Measurements from ENCODE around the gene VSIR.

VSIR gene

DNA sequence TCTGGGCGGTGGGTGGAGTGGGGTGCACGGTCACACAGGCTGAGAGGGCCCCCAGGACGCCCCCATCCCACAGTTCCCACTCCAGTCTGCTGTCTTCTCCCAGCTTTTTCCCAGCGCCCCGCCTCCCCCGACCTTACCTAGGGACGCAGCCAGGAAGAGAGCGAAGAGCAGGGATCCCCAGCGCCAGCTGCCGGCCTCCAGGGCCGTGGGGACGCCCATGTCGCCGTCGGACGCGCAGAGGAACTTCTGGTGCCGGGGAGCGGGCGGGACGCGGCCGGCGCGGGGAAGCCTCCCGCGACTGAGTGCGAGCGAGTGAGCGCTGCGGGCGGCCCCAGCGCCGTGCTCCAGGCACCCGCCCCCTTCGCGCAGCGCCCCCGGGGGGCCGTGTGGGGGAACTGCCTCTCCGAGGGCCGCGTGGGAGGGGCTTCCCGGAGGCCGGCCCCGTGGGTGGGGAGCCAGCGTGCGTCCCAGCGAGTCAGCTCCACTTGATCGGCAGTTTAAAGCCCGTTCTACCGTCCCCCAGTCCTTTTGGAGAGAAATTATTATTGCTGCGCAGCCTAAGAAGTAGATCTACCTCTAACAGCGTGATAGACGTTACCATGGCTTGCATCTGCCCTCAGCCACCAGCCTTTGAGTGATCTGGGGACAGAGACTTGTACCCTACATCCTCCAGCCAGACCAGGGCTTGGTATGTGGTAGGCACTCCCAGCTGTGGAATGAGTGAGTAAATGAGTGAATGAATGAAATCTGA lies at the start of gene VSIR:
TSS of gene VSIR (minus strand) at position 300 of the 751 bp plus-strand sequence. CDS start at position 219, 81 bp downstream.
- peak; percentile 19 for DNase-seq

DNA sequence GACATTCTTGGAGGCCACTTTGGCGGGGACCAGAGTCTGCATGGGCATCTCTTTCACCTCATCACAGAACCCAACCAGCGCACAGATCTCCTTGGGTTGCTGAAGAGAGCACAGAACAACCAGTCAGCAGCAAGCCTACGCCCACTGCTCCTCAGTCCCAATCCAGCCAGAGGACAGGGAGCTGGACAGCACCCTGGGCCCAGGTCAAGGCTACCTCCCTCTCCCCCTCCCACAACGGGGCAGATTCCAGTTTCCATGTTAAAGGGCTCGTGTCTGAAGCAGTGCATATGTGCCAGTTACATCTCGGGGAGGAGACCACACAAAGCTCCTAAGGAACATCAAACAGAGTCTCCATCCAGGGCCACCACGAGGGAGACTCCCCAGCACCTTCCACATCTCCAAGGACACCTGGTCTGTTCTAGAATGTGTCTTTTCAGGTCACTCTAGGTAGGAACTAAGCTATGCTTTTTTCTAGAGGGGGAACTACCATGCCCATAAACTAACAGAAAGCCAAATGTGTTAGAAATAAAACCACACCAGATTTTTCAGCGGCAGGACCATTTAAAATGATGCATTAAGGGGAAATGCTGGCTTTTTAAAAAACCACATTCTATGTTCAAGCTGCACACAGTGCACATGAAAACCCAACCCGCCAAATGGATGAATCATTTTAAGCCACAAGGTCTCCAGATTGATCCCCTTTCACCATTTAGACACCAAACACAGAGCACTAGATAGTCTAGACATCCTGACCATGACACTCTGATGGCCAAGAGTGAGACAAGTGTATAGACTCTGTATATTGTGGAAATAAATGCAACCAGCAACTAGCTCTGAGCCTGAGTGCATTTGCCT lies 48.8 kb upstream of the VSIR start:
- DNase-seq: no peak

DNA sequence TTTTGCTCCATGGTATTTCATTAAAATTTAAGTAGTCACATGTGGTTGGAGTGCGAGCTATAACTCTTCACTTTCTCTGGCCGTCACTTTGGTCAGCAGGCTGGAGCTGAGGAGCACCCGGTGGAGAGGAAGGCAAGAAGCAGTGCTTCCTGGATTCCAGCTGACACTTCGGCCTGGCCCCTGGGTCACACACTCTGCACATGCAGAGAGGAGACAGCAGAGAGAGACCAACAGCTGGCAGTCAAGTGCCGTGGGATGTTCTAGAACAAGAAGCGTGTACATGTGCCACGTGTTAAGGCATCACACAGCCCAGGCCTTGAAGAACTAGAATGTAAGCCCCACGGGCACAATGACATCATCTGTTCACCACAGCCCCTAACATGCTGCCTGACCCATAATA lies 47.6 kb upstream of the VSIR start:
- no peak for DNase-seq

DNA sequence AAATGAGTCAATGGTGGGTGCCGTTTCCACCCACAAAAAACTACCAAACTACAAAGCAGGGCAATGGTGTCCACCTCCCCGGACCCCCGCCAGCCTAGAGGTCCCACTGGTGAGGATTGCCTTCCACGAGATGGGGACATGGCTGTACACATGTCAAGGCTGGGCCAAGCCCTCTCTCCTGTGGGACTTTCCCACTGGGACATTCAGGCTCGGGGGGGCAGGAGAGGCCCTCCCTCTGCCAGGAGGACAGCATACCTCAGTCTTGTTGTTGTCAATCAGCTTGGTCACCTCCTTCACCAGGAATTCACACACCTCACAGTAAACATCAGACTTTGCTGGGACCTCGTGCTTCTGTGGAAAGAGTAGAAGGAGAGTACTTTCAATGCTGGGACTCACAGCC lies 46.7 kb upstream of the VSIR start:
- DNase-seq: no peak

DNA sequence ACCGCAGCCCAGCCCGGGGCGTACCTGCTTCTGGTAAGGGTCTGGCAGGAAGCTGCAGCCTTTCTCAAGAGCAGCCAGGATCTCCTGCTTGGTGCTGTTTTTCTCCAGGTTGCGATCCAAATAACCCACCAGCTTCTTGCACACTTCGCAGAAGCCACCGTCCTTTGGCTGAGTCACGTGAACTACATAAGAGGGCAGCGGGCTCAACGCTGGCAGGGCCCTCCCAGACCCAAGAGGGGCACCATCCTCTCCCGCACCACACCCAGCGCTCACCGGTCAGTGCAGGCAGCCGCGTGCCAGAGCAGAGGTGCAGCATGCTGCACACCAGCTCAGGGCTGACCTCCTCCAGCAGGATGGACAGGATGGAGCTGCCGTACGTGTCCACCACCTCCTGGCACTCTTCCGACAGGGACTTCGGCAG lies 46.1 kb upstream of the VSIR start:
- DNase-seq: no peak

DNA sequence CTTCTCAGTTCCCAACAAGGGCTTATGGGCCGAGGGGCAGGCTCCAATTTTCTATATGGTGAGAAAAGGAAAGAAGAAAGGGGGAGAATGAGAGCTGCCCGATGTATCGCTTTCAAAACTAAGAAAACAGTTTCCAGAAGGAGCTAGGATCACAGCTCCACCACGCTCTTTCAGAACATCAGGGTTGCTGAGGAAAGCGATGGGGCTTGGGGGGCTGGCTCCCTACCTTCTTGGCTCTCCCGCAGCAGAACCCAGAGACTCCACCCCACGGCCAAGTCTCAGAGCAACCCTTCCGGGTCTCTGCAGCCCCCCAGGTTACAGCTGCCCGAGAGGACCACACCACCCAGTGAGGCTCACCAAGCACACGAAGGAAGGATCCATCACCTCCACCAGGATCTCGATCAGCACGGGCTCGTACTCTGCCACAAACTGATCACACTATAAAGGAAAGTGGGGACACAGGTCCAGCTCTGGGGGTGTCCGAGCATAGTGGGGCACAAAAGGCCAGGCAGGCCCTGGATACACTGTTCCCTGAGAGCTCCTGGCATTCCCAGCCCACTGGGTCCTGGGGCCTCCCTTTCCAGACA lies 45.4 kb upstream of the VSIR start:
- DNase-seq: no peak

DNA sequence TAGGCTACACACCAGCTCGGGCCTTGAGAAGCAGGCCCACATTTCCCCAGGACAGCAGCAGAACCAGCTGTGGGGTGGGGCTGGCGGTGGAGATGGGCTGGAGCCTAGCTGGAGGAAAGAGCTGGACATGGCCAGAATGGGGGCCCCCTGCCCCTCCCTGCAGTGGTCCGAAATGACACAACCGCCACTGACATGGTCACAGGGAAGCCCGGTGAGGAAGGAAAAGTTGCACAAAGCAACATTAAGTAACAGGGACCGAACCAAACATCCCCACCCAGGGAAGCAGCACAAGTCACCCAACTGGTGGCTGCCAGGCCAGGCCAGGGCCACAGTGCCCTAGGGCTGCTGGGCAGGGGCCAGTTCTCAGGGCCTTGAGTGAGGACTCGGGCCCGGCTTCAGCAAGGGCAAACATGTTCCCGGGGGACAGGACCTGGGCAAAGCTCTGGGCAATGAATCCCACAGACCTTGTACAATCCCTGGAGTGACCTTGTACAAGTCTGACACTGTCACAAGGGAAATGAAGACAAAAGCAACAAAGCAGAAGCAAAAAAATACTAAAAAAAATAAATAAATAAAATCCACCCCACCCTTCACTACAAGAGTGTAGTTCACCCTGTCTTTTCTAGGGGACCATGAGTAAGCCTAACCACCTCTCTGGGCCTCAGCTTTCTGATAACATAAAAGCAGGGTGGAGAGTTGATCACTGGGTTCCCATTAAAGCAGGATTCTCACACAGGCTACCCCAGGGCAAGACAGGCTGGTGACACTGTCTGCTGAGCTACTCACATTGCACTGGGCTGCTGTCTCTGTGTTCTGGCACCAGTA lies 44.7 kb upstream of the VSIR start:
- DNase-seq: no peak

DNA sequence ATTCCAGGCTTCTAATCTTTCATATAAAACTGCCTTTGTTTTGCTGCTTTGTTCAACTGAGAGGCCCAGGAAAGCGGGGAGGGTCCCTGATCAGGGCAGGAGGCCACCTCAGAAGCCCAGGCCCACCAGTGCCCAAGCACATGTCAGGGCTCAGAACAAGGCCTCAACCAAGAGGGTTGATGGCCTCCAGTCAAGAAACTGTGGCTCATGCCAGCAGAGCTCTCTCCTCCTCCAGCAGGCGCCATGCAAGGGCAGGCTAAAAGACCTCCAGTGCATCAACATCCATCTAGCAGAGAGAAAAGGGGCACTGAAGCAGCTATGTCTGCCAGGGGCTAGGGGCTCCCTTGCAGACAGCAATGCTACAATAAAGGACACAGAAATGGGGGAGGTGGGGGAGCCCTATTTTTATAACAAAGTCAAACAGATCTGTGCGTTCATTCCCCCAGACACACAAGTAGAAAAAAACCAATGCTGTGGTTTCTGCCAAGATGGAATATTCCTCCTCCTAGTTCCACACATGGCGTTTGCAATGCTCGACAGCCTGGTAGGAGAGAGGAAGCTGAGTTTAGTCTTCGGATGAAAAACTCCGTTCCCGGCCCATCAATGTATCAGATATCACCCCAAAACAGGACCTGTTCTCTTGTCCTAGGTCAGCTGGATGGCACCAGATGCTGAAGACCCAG lies 43.8 kb upstream of the VSIR start:
- no peak for DNase-seq

DNA sequence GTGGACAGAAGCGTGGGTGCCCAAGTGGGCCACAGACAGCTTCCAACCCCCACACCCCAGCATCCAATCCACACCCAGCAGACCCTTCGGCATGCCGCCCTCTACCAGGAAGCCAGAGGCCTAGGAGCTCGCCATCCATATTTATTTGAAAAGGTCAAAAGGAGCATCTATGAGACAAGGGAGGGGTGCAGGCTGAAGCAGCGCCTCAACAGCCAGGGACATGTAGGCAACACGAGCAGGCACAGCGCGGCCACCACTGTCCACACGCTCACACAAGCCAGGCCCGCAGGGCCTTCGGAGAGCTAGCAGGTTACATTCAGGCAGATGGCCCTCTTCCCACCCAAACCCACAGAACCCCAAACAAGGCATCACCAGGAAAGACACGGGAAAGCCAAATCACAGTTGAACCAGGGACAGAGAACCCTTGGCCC lies 43.1 kb upstream of the VSIR start:
- DNase-seq: no peak

DNA sequence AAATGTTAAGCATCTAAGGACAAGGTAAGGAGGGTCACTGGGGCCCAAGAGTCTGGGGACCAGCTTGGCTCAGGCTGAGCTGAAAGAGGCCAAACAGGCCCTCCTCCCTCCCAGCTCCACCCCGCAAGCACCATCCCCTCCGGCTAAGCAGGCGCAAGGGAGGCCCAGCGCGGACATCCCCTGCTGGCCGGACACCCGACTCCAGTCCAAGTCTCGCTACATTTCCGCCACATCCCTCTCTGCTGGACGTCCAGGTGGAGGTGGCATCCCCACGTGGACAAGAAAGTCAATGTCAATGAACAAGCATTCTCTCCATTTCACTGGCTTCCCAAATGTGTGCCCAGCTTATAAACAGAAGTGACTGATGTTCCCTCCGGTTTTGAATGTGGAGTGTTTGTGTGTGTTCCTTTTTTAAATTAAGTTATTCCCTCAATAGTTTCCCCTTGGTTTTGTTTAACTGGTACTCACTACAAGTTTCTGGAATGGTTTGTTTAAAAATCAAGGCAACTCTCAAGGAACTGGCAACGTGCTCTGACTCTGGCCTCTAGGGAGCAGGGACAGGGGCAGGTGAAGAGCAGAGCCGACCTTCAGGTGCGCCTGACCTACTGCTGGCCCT lies 42.3 kb upstream of the VSIR start:
- no peak for DNase-seq

DNA sequence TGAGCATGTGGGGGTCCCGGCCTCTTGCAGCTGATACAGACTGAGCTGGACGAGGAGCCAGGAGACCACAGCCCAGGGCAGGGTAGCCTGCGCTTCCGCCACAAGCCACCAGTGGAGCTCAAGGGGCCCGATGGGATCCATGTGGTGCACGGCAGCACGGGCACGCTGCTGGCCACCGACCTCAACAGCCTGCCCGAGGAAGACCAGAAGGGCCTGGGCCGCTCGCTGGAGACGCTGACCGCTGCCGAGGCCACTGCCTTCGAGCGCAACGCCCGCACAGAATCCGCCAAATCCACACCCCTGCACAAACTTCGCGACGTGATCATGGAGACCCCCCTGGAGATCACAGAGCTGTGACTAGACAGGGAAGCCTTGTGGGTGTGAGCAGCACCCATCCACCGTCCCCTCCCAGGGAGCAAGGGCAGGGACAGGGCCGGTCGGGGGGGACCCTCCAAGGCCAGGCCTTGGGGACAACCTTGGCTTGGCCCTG lies 41.6 kb upstream of the VSIR start:
- no peak for DNase-seq

DNA sequence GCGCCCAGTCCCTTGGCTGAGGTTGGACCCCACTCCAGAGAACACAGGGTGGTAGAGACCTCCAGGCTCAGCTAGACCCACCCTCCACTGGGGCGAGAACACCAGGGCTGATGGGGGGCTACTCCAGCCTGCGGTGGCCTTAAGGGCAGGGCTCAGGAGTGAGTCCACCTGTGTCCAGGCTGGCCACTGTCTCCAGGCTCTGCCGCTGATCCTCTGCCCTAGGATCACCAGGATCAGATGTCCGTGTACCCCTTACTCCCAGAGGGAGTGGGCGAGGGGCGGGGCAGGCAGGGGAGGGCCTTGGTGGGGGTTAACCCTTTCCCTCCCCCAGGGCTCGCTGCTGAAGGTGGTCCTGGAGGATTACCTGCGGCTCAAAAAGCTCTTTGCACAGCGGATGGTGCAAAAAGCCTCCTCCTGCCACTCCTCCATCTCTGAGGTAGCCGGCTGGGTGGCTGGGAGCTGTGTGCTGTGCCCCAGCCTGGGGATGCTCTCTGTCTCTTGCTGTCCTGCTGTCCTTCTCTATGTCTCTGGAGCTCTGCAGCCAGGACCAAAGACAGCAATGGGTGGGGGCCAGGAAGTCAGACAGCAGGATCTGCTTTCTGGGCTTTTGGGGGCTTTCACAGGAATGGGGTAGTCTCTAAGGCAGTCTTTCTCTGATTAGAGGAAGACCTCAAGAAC lies 39.7 kb upstream of the VSIR start:
- DNase-seq: no peak

DNA sequence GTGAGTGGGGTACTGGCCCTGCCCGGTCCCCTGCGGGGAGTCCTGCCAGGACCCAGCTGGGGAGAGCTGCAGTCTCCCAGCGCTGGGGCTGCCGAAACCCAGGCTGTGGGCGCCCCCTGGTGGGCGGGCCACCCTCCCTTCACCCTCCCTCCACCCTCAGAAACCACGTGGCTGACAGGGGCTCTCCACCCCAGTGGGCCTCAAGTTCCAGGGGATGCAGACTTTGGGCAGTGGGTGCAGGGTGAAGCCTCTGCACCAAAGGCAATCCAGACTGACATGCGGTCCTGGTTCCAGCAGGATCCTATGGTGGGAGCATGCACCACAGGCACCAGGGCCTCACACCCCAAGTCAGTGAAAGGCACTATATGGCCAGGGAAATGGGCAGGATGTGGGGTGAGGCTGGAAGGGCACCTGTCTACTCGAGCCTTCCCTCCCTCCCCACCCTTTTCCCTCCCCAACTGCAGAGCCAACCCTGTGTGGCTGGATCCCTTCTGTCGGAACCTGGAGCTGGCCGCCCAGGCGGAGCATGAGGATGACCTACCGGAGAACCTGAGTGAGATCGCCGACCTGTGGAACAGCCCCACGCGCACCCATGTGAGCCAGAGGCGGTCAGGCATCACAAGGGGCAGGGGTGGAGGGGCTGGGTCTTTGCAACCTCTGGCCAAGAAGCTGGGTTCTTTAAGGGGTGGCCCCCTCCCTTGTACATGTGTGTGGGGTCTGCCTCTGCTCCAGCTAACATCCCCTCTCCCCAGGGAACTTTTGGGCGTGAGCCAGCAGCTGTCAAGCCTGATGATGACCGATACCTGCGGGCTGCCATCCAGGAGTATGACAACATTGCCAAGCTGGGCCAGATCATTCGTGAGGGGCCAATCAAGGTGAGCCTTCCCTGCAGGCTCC lies 38.9 kb upstream of the VSIR start:
- DNase-seq: peak; percentile 54

DNA sequence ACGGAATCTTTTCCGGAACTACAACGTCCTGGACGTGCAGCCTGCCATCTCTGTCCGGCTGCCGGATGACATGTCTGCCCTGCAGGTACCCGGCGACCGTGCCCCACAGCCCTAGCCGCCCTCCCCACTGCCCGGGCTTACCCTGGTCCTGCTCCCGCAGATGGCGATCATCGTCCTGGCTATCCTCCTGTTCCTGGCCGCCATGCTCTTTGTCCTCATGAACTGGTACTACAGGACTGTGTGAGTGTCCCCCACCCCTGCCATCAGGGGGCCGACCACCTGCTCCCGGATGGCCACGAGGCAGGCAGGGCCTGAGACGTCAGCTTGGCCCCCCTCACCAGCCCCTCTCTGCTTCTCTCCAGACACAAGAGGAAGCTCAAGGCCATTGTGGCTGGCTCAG lies 38.0 kb upstream of the VSIR start:
- no peak for DNase-seq

DNA sequence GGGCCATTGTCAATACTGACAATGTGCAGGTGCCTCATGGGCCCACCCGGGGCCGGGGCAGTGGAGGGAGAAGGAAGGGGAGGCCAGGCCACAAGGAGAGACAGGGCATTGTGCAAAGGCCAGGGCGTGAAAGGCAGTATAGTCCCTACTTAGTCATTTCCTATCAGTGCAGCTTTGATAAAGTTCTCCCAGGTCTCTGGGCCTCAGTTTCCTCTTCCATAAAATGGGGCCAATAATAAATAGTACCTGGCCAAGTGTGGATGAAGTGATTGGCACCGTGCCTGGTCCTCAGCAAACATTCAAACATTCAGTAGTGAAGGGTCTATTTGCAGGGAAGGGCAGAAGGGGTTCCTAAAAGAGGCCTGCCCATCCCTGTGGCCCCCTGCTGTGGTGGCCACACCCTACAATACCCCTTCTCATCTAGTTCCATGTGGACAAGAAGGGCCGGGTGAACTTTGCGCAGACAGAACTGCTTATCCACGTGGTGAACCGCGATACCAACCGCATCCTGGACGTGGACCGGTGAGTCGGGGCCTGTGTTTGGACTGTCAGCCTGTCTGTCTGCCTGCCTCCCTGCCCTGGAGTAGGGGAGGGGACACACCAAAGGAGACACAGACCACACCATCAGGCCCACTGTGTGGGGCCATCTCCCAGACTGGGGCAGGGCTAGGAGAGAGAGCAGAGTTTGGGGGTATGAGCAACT lies 36.9 kb upstream of the VSIR start:
- DNase-seq: no peak

DNA sequence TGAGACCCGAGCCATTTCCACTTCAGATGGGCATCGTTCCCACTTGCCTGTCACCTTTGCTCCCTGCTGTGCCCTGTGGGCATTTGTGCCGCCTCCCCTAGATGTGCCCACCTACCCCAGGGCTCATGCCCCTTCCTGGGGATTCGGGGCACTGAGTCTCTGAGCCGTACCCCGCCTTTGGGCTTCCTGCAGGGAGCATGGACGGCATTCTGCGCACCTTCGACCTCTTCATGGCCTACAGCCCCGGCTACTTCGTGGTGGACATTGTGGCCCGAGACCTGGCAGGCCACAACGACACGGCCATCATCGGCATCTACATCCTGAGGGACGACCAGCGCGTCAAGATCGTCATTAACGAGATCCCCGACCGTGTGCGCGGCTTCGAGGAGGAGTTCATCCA lies 36.3 kb upstream of the VSIR start:
- no peak for DNase-seq

DNA sequence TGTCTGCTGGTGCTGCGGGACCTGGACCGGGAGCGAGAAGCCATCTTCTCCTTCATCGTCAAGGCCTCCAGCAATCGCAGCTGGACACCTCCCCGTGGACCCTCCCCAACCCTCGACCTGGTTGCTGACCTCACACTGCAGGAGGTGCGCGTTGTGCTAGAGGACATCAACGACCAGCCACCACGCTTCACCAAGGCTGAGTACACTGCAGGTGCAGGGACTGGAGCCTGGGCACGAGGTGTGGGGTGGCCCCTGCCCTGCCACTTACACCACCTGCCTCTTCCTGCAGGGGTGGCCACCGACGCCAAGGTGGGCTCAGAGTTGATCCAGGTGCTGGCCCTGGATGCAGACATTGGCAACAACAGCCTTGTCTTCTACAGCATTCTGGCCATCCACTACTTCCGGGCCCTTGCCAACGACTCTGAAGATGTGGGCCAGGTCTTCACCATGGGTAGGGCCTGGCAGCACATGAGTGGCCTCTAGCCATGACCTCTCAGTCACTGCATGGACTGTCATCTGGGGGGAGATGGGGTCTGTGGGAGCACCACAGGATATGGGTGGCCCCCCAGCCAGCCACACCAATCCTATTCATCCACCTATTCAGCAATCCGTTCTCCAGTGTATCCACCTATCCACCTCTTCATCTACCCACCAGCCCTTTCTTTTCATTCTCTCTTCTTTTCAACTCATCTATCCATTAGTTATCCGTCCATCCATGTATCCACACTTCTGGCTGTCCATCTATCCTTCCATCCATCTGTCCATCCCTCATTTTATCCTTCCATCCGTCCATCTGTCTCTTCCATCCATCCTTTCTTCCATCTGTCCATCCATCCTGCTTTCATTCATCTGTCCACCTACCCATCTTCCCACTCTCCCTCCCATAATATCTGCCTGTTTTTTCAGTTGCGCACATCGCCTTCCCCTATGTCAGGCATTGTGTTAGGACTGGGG lies 34.5 kb upstream of the VSIR start:
- no peak for DNase-seq

Data from NCI-H1092 treated with DMSO at 0.1 percent for 48 hours (cell line).